ENCODE measurements around the gene HDAC9. TPM values are rescaled to one million over a fixed set of nuclear protein-coding genes. Genes with fewer than 3 reads are reported as not detected.

The HDAC9 gene
- total and polyA plus RNA-seq, 2 experiments from 2014 or later, result 3.7 to 9.4 TPM

DNA sequence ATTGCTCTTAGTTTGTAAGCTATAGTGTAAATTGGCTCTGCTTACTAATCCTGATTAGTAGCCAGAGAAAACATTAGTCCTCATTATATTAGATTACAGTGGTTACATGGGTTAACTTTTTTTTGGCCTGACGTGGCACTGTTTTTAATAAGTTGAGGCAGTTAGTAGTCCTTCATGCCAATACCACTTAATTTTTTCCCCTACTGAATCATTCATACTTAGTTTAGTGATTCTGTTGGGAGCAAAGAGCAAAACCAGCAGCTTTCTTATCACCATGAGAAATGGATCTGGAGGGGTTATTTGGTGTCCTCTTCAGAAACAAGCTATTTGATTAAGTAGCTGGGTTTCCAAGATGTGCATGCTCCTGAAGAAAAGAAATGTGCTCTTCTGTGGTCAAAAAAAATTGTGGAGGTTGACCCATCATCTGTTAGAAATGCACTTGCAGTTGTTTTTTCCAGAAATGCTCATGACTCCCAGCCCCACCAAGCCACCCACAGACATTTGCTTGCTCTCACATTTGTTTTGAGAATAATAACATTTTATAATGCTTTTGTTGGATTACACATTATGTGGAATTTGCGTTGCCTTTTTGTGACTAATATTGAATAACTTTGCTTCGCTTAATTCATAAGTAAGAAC lies 258.5 kb downstream of the HDAC9 start:
- Histone ChIP-seq H4K20me1 (ENCODE audit: insufficient read depth, poor library complexity, severe bottlenecking) (no peaks in the 10 kb centered on the region), H3K4me3 (no peak overlapping the region), H3K79me2 (no peaks in the 10 kb centered on the region), H2AFZ (no peak overlapping the region), H3K4me2 (no peak overlapping the region), H3K27ac (no peak overlapping the region), H3K36me3 (replicated peaks; ENCODE audit: insufficient read depth, low read depth) (no peaks in the 10 kb centered on the region), H3K27me3 (no peaks in the 10 kb centered on the region), H3K4me1 (ENCODE audit: insufficient read depth) (no peaks in the 10 kb centered on the region), H3K9me2 (replicated peaks; ENCODE audit: insufficient read depth) (no peaks in the 10 kb centered on the region), H3K9me3 (ENCODE audit: low read depth) (no peaks in the 10 kb centered on the region)
- TF ChIP-seq, protein P1, sequence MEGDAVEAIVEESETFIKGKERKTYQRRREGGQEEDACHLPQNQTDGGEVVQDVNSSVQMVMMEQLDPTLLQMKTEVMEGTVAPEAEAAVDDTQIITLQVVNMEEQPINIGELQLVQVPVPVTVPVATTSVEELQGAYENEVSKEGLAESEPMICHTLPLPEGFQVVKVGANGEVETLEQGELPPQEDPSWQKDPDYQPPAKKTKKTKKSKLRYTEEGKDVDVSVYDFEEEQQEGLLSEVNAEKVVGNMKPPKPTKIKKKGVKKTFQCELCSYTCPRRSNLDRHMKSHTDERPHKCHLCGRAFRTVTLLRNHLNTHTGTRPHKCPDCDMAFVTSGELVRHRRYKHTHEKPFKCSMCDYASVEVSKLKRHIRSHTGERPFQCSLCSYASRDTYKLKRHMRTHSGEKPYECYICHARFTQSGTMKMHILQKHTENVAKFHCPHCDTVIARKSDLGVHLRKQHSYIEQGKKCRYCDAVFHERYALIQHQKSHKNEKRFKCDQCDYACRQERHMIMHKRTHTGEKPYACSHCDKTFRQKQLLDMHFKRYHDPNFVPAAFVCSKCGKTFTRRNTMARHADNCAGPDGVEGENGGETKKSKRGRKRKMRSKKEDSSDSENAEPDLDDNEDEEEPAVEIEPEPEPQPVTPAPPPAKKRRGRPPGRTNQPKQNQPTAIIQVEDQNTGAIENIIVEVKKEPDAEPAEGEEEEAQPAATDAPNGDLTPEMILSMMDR (IDR thresholded peaks at IDR 0.05; ENCODE audit: poor library complexity), result no peak
- no peak for TF ChIP-seq EZH2phosphoT487 (IDR thresholded peaks at IDR 0.05; ENCODE audit: low read depth, severe bottlenecking, unreplicated experiment)
- no peak for TF ChIP-seq EZH2 (IDR thresholded peaks at IDR 0.05; ENCODE audit: borderline replicate concordance)
- WGBS (ENCODE audit: low lambda C conversion rate, missing lambda C conversion rate), result 79% methylated on average over 3 of the region's 3 CpGs
- DNase-seq (ENCODE audit: low spot score), result no peak

DNA sequence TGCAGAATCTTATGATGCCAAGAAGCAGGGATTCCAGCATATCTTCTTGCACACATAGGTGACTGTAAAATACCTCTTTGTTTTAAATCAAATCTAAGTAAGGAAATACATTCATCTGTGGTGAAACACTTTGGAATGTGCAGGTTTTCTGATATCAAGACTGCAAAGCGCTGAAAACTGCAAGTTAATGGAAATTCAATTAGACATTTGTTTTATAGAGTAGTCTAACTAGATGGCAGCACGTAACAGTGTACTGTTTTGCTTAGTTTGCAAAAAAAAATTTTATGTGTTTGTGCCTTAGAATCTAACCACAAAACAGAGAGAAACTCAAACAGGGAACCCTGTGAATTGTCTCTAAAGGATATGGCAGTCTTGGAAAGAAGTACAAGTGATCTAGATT lies 259.2 kb downstream of the HDAC9 start:
- H3K4me1 ChIP-seq (ENCODE audit: insufficient read depth), result no peaks in the 10 kb centered on the region
- no peak overlapping the region for H2AFZ ChIP-seq
- H3K27me3 ChIP-seq, result no peaks in the 10 kb centered on the region
- H4K20me1 ChIP-seq (ENCODE audit: insufficient read depth, poor library complexity, severe bottlenecking), result no peaks in the 10 kb centered on the region
- TF ChIP-seq, protein P1 (IDR thresholded peaks at IDR 0.05; ENCODE audit: poor library complexity), result no peak
- no peak for TF ChIP-seq EZH2 (IDR thresholded peaks at IDR 0.05; ENCODE audit: borderline replicate concordance)
- TF ChIP-seq EZH2phosphoT487 (IDR thresholded peaks at IDR 0.05; ENCODE audit: low read depth, severe bottlenecking, unreplicated experiment), result no peak
- no peak for DNase-seq (ENCODE audit: low spot score)
- H3K36me3 ChIP-seq (replicated peaks; ENCODE audit: insufficient read depth, low read depth), result no peaks in the 10 kb centered on the region
- no peak overlapping the region for H3K4me2 ChIP-seq
- H3K4me3 ChIP-seq, result no peak overlapping the region
- H3K9me3 ChIP-seq (ENCODE audit: low read depth), result no peaks in the 10 kb centered on the region
- H3K79me2 ChIP-seq, result no peaks in the 10 kb centered on the region
- WGBS (ENCODE audit: low lambda C conversion rate, missing lambda C conversion rate), result 58% methylated on average over 2 of the region's 2 CpGs
- no peaks in the 10 kb centered on the region for H3K9me2 ChIP-seq (replicated peaks; ENCODE audit: insufficient read depth)
- H3K27ac ChIP-seq, result no peak overlapping the region

DNA sequence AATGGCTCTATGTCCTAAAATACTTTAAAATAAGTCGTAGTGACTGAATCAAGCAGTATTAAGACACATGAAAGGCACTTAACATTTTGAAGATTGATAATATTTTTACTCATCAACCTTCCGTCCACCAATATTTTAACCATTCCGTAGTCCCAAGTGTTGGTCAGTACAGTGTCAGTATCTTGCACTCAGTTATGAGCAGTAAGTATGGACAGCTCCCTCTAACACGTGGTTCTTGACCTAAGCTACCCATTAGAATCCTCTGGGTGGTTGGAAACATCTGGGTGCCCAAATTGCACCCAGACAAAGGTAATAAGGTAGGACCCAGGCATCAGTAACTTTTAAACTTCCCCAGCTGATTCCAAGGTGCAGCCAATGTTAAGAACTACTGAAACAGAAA lies 260.2 kb downstream of the HDAC9 start:
- H3K9me2 ChIP-seq (replicated peaks; ENCODE audit: insufficient read depth), result no peaks in the 10 kb centered on the region
- no peak overlapping the region for H3K4me2 ChIP-seq
- 91% methylated on average over 4 of the region's 4 CpGs for WGBS (ENCODE audit: low lambda C conversion rate, missing lambda C conversion rate)
- TF ChIP-seq, protein P1 (IDR thresholded peaks at IDR 0.05; ENCODE audit: poor library complexity), result no peak
- TF ChIP-seq EZH2 (IDR thresholded peaks at IDR 0.05; ENCODE audit: borderline replicate concordance) (no peak), EZH2phosphoT487 (IDR thresholded peaks at IDR 0.05; ENCODE audit: low read depth, severe bottlenecking, unreplicated experiment) (no peak)
- DNase-seq (ENCODE audit: low spot score), result no peak
- no peaks in the 10 kb centered on the region for H3K36me3 ChIP-seq (replicated peaks; ENCODE audit: insufficient read depth, low read depth)
- H3K4me1 ChIP-seq (ENCODE audit: insufficient read depth), result no peaks in the 10 kb centered on the region
- no peak overlapping the region for H2AFZ ChIP-seq
- no peaks in the 10 kb centered on the region for H4K20me1 ChIP-seq (ENCODE audit: insufficient read depth, poor library complexity, severe bottlenecking)
- H3K79me2 ChIP-seq, result no peaks in the 10 kb centered on the region
- no peaks in the 10 kb centered on the region for H3K27me3 ChIP-seq
- no peak overlapping the region for H3K27ac ChIP-seq
- no peak overlapping the region for H3K4me3 ChIP-seq
- no peaks in the 10 kb centered on the region for H3K9me3 ChIP-seq (ENCODE audit: low read depth)

Measured in hepatocyte (in vitro differentiated cells).